ENCODE results near the gene MUSTN1.

DNA sequence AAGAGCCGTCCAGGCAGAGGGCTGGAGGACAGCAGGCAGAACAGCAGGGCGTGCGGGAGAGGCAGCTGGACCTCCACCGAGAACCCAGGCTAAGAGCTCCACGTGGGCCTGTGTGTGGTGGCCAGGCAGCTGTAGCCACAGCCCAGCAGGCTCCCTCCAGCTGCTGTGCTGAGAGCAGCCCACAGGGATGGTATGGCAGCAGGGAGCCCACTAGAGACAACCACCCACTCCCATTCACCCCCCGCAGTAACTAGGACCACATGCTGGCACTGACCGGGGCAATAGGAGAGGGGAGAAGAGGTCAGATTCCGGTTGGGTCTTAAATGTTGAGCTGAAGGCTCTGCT is 25.6 kb upstream of the MUSTN1 start:
- TF ChIP-seq REST (IDR thresholded peaks at IDR 0.05; ENCODE audit: insufficient read depth in 1 of 2, low read depth in 2 of 2, low read length in 2 of 2) (no peak), SIN3A (IDR thresholded peaks at IDR 0.05; ENCODE audit: borderline replicate concordance, insufficient read depth, low read length) (no peak), TAF1 (IDR thresholded peaks at IDR 0.05; ENCODE audit: borderline replicate concordance, insufficient read depth, low read length) (no peak), POLR2AphosphoS5 (IDR thresholded peaks at IDR 0.05; ENCODE audit: low read depth, low read length) (no peak), FOXP2 (optimal IDR thresholded peaks at IDR 0.05; ENCODE audit: borderline replicate concordance, extremely low read depth, extremely low read length, insufficient read depth) (no peak)

Measured in PFSK-1 (cell line).